Heart left ventricle (tissue), 16 donors: Measurements from ENCODE around the gene MANF. TPM values are rescaled to one million over a fixed set of nuclear protein-coding genes. Genes with fewer than 3 reads are reported as not detected.

Experiments used
- ATAC-seq, 4 donors: fragments of 200-7000 bp; cut with Tn5 transposase; one replicate each; pipeline ENCODE4 v1.9.1; 2020 to 2022; ENCODE audit warnings: moderate library complexity in 4 of 4, mild to moderate bottlenecking in 3 of 4, moderate number of reproducible peaks in 1 of 4
- DNase-seq, 5 donors: peaks; one replicate each; pipeline ENCODE4 v3.0.0-alpha.2; 2020
- H3K27ac ChIP-seq, 12 donors: fragments of 200-600 bp; sonication (generic) in 4 of 12; one replicate each; pipeline versions ENCODE4 v1.5.0 to v1.8.0; 2016 to 2022; ENCODE audit warnings: mild to moderate bottlenecking in 2 of 12
- H3K27me3 ChIP-seq, 9 donors: fragments of 200-600 bp; sonication (generic) in 2 of 9; one replicate each; pipeline versions ENCODE4 v1.5.1 to v1.8.0; 2016 to 2022; ENCODE audit warnings: mild to moderate bottlenecking in 3 of 9
- H3K36me3 ChIP-seq, 9 donors: fragments of 200-600 bp; sonication (generic) in 2 of 9; one replicate each; pipeline versions ENCODE4 v1.5.0 to v1.8.0; 2018 to 2022; ENCODE audit warnings: mild to moderate bottlenecking in 2 of 9
- H3K4me1 ChIP-seq, 12 donors: fragments of 200-600 bp; sonication (generic) in 4 of 12; one replicate each; pipeline versions ENCODE4 v1.5.0 to v1.8.0; 2016 to 2022; ENCODE audit warnings: mild to moderate bottlenecking in 3 of 12
- H3K4me3 ChIP-seq, 12 donors: fragments of 200-600 bp; sonication (generic) in 4 of 12; one replicate each; pipeline versions ENCODE4 v1.5.0 to v1.8.0; 2017 to 2022; ENCODE audit warnings: mild to moderate bottlenecking in 9 of 12, moderate library complexity in 4 of 12
- H3K9me3 ChIP-seq, 12 donors: fragments of 200-600 bp; sonication (generic) in 4 of 12; one replicate each; pipeline versions ENCODE4 v1.5.0 to v1.8.0; 2016 to 2022; ENCODE audit warnings: mild to moderate bottlenecking in 1 of 12
- CTCF ChIP-seq, 12 donors: fragments of 200-600 bp; sonication (generic) in 4 of 12; IDR thresholded peaks; one replicate each; pipeline versions ENCODE4 v1.5.0 to v1.8.0; 2018 to 2022; ENCODE audit warnings: antibody characterized with exemption in 12 of 12, mild to moderate bottlenecking in 5 of 12
- POLR2A ChIP-seq, 2 donors: fragments of 450-650 bp; IDR thresholded peaks; one replicate each; pipeline ENCODE4 v1.6.1; 2017; ENCODE audit warnings: antibody characterized with exemption in 2 of 2, mild to moderate bottlenecking in 2 of 2, moderate library complexity in 2 of 2
- WGBS, 4 donors: extraction: QIAGEN DNeasy Blood & Tissue Kit in 2 of 4; methylation state at CpG; one replicate each; pipeline versions ENCODE4 v1.1.5 to v1.1.7; 2013 to 2018; 5-methylcytosine and 5-hydroxymethylcytosine counted together
- intact Hi-C, 10 donors: fragments of 100-400 bp; cut with DNase I; formaldehyde crosslinking; loops; one replicate each; pipeline versions ENCODE4 v1.11.1 to v1.14.2; 2022
- polyA plus RNA-seq, 2 donors: library from polyadenylated mRNA; stranded (reverse); fragments of 200-250 nt; gene quantifications; one replicate each; pipeline ENCODE4 v1.2.3, GENCODE V29; 2013
- total RNA-seq, 9 donors: library from RNA; depleted of rRNA in 2 of 9; stranded (reverse); fragments of >200 nt in 2 of 9; fragmentation: NEBNext Ultra II Directional in 3 of 9; extraction: Animal tissue kit (Norgen Biotek cat#: 25700) in 3 of 9; gene quantifications; one replicate each; pipeline versions ENCODE4 v1.1.0 to v1.2.4, GENCODE V29; 2016 to 2023
- donor health status: ischemic (EF 13 %, LVEDD 7.1; RV severe dilation, severe dysfunction).
- donor health status: healthy with polysubstance abuse.
- donor health status: DM: no; HTN: yes; CAD: no.
- donor health status: DM: no; HTN: no; CAD: no.
- donor health status: ischemic (EF 25% LVEDD 6.9; RV normal size, moderate dysfunction).
- donor health status: ischemic (EF 25% LVEDD 5.7; RV mildly dilated, moderate dysfunction).
- donor health status: healthy.
- donor health status: DM: yes; HTN: yes; CAD: no.
- donor health status: ischemic (EF 35%, LVEDD 5.7; RV mildly dilated, moderate dysfunction).
- donor health status: nonischemic (EF 11% LVEDD 7.7; RV severe dilation, severe dysfunction).
- donor health status: DM: yes; HTN: yes; CAD: no.
- donor health status: PGD.
- donor health status: ischemic (EF 29% LVEDD 5.4; RV normal size, mild dysfunction).
- donor health status: nonischemic (EF 23%, LVEDD 6.1; RV moderate dilation, normal function).

Gene MANF
- total and polyA plus RNA-seq, 11 donors: 21.2 to 130 (median 47.5) TPM

DNA sequence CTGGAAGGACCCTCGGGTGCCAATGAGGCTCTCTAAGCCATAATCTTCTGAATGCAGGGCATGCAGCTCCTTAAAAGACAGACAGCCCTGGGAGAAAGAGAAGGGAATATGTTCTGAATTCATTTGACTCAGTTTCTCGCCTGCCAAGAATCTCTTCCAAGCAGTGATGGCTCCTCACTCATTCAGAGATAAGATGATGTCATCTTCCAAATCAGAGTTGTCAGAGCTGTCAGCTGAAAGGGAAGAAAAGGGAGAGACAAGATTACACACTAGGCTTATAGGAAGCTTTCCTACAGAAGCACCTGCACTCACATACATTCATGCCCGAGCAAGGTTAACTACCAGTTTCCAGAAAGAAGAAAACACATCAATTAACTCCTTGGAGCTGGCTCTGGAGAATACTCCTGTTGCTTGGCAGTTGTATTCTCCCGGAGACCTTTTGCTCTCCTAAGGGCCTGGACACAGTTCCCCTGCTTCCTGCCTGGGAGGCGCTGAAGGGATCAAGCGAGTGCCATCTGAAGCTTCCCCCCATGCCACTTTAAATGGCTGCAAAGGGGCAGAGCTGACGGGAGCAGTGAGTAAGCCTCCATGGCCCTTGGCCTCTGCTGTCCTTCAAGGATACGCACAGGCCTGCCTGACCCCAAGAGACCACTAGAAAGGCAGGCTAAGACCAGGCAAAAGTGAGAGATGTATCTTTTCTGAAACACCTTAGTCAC is 13.7 kb downstream of the MANF start:
- 55 to 70% (median 67%) methylated on average over 8 of the region's 8 CpGs for WGBS, 4 donors
- DNase-seq (no peak), ATAC-seq (no peak)
- Histone ChIP-seq H3K9me3 (no peaks in the 10 kb centered on the region), H3K4me3 (no peak overlapping the region), H3K4me1 (peaks cover 0 to 59% (median 32%) of the 10 kb centered on the region in 12 donors), H3K27ac (no peak overlapping the region), H3K27me3 (no peaks in the 10 kb centered on the region), H3K36me3 (peaks cover 0 to 87% (median 76%) of the 10 kb centered on the region in 9 donors)
- TF ChIP-seq CTCF (IDR thresholded peaks at IDR 0.05) (no peak), POLR2A (IDR thresholded peaks at IDR 0.05) (no peak)
- intact Hi-C loops: loop anchor here in 4 of 10 donors (10.0 kb wide), 3 partner anchors 96 to 276 kb away; partner anchors contain the start of gene TEX264 (in 3 of the 4)

DNA sequence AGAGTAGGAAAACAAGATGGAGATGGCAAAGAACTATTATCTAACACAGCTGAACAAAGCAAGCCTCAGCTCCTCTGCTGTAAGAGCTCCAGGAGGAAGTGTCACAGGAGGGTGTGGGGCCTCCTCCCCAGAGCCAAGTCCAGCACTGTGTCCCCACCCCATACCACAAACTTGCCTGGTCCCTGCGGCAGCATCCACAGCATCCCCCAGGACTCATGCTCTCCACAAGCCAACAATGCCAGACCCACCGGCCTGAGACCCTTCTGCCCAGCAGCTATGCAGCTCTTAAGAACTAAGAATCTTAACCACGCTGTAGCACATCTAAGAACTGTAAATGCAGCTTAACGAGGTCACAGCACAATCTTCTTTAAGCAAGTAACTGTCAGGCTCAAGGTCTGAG is 15.1 kb downstream of the MANF start:
- intact Hi-C loops: no loop called here
- H3K4me3 ChIP-seq: no peak overlapping the region
- DNase-seq (no peak), ATAC-seq (peak in 1 of 4 donors; percentile 40)
- H3K36me3 ChIP-seq: peaks cover 0 to 83% (median 64%) of the 10 kb centered on the region in 9 donors
- TF ChIP-seq CTCF (IDR thresholded peaks at IDR 0.05) (no peak), POLR2A (IDR thresholded peaks at IDR 0.05) (no peak)
- H3K9me3 ChIP-seq: no peaks in the 10 kb centered on the region
- H3K27ac ChIP-seq: peak overlapping the region in 1 of 12 donors; percentile 15
- no peaks in the 10 kb centered on the region for H3K27me3 ChIP-seq
- H3K4me1 ChIP-seq: peaks cover 0 to 46% (median 21%) of the 10 kb centered on the region in 12 donors
- WGBS, 4 donors: 90 to 94% (median 92%) methylated on average over 3 to 4 of the region's 4 CpGs

DNA sequence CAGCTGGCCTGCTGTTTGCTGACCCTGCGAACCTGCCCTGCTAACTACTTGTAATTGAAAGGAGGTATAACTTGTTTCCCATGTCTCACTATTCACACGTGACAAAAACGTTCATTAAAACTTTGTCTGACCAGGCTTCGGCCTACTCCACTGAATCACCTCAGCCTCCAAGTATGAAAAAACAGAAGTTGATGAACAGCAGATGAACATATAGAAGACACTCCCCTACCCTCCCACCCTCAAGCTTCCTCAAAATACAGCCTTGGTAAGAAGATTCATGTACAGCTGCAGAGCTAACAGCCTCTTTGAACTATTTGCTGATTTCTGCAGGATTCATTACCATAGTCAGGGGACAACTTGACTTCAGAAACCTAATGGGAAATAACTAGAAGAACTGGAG is 16.6 kb downstream of the MANF start:
- no peak for DNase-seq
- H3K4me1 ChIP-seq: peaks cover 0 to 32% (median 7%) of the 10 kb centered on the region in 12 donors
- no peak for TF ChIP-seq POLR2A (IDR thresholded peaks at IDR 0.05)
- TF ChIP-seq CTCF (IDR thresholded peaks at IDR 0.05): no peak
- H3K36me3 ChIP-seq: peaks cover 0 to 76% (median 49%) of the 10 kb centered on the region in 9 donors
- peak in 3 of 4 donors; percentile 34 to 58 (median 36) for ATAC-seq
- intact Hi-C loops: no loop called here
- 84 to 91% (median 88%) methylated on average over 4 of the region's 4 CpGs for WGBS, 4 donors
- peak overlapping the region in 1 of 12 donors; percentile 62 for H3K27ac ChIP-seq
- H3K4me3 ChIP-seq: no peak overlapping the region
- no peaks in the 10 kb centered on the region for H3K9me3 ChIP-seq
- H3K27me3 ChIP-seq: no peaks in the 10 kb centered on the region

- Histone ChIP-seq H3K36me3 (peaks cover 0 to 64% (median 32%) of the 10 kb centered on the region in 9 donors), H3K9me3 (no peaks in the 10 kb centered on the region), H3K4me3 (no peak overlapping the region), H3K27ac (no peak overlapping the region), H3K4me1 (peaks cover 0 to 30% (median 1%) of the 10 kb centered on the region in 12 donors), H3K27me3 (no peaks in the 10 kb centered on the region)
- DNase-seq (no peak), ATAC-seq (no peak)
- TF ChIP-seq POLR2A (IDR thresholded peaks at IDR 0.05) (no peak), CTCF (IDR thresholded peaks at IDR 0.05) (no peak)
- intact Hi-C loops: no loop called here
Observed at GRCh38 chr3:51403675-51404074, 18.6 kb downstream of the MANF start.
